H9 (cell line): ENCODE data around the gene CHRND. TPM values are rescaled to one million over a fixed set of nuclear protein-coding genes. Genes with fewer than 3 reads are reported as not detected.

Source experiments
- DNase-seq: peaks from one replicate; pipeline ENCODE4 v3.0.0-alpha.2; 2017
- H2AFZ ChIP-seq: one replicate; pipeline ENCODE4 v1.6.1; 2013; ENCODE audit warnings: mild to moderate bottlenecking, low read length, control low read depth, moderate library complexity
- H2AK5ac ChIP-seq: 2 replicates; pipeline ENCODE4 v1.6.1; 2013; ENCODE audit warnings: low read length, control low read depth, mixed read lengths; ENCODE audit not compliant: insufficient read length
- H2BK120ac ChIP-seq: one replicate; pipeline ENCODE4 v1.6.1; 2013; ENCODE audit warnings: low read depth, mild to moderate bottlenecking, low read length, control low read depth, inconsistent platforms; ENCODE audit not compliant: poor library complexity, severe bottlenecking
- H2BK12ac ChIP-seq: 2 replicates; pipeline ENCODE4 v1.6.1; 2013; ENCODE audit warnings: low read length, control low read depth, mixed read lengths, low read depth; ENCODE audit not compliant: insufficient read length
- H2BK15ac ChIP-seq: 2 replicates; pipeline ENCODE4 v1.6.1; 2013; ENCODE audit warnings: low read depth, low read length, control low read depth
- H2BK20ac ChIP-seq: one replicate; pipeline ENCODE4 v1.6.1; 2013; ENCODE audit warnings: low read depth, mild to moderate bottlenecking, low read length, control low read depth, inconsistent platforms; ENCODE audit not compliant: poor library complexity, severe bottlenecking
- H2BK5ac ChIP-seq: 2 replicates; pipeline ENCODE4 v1.6.1; 2013; ENCODE audit warnings: low read length, control low read depth, mixed read lengths; ENCODE audit not compliant: insufficient read length
- H3K14ac ChIP-seq: 2 replicates; pipeline ENCODE4 v1.6.1; 2013; ENCODE audit warnings: low read length, control low read depth; ENCODE audit not compliant: insufficient read depth
- H3K18ac ChIP-seq: 2 replicates; pipeline ENCODE4 v1.6.1; 2013; ENCODE audit warnings: low read depth, mild to moderate bottlenecking, mixed read lengths, low read length, control low read depth; ENCODE audit not compliant: insufficient read length
- H3K23ac ChIP-seq: 2 replicates; pipeline ENCODE4 v1.6.1; 2013; ENCODE audit warnings: low read length, control low read depth, mixed read lengths, low read depth; ENCODE audit not compliant: insufficient read length
- H3K23me2 ChIP-seq: 2 replicates; pipeline ENCODE4 v1.6.1; 2013; ENCODE audit warnings: low read depth, mild to moderate bottlenecking, mixed read lengths, low read length, control low read depth; ENCODE audit not compliant: insufficient read length, poor library complexity, severe bottlenecking
- H3K27ac ChIP-seq: 2 replicates; pipeline ENCODE4 v1.5.1; 2013; ENCODE audit warnings: low read length, control low read depth, mixed read lengths, low read depth; ENCODE audit not compliant: insufficient read length
- H3K27me3 ChIP-seq: 2 replicates; pipeline ENCODE4 v1.6.1; 2013; ENCODE audit warnings: low read length, control low read depth, inconsistent platforms; ENCODE audit not compliant: insufficient read depth
- H3K4ac ChIP-seq: 2 replicates; pipeline ENCODE4 v1.6.1; 2013; ENCODE audit warnings: low read depth, mild to moderate bottlenecking, control low read depth, inconsistent platforms, low read length, moderate library complexity
- H3K4me1 ChIP-seq: 2 replicates; pipeline ENCODE4 v1.6.1; 2013; ENCODE audit warnings: low read length, control low read depth, inconsistent platforms; ENCODE audit not compliant: insufficient read depth
- H3K4me2 ChIP-seq: 2 replicates; pipeline ENCODE4 v1.6.1; 2013; ENCODE audit warnings: low read length, control low read depth, mixed read lengths; ENCODE audit not compliant: insufficient read length, insufficient read depth
- H3K56ac ChIP-seq: 2 replicates; pipeline ENCODE4 v1.6.1; 2013; ENCODE audit warnings: low read depth, mild to moderate bottlenecking, mixed read lengths, low read length, control low read depth; ENCODE audit not compliant: insufficient read length
- H3K79me1 ChIP-seq: 2 replicates; pipeline ENCODE4 v1.6.1; 2013; ENCODE audit warnings: low read depth, mild to moderate bottlenecking, moderate library complexity, low read length, control low read depth, inconsistent platforms; ENCODE audit not compliant: insufficient read depth, poor library complexity, severe bottlenecking
- H3K79me2 ChIP-seq: 2 replicates; pipeline ENCODE4 v1.6.1; 2013; ENCODE audit warnings: low read length, control low read depth, inconsistent platforms; ENCODE audit not compliant: insufficient read depth
- H3K9ac ChIP-seq: 2 replicates; pipeline ENCODE4 v1.6.1; 2013; ENCODE audit warnings: low read length, control low read depth, mixed read lengths; ENCODE audit not compliant: insufficient read length; ENCODE audit errors: extremely low read depth
- H3K9me3 ChIP-seq: one replicate; pipeline ENCODE4 v1.6.1; 2013; ENCODE audit warnings: low read depth, low read length, inconsistent platforms; ENCODE audit not compliant: control insufficient read depth
- H3T11ph ChIP-seq: one replicate; pipeline ENCODE4 v1.6.1; 2013; ENCODE audit warnings: mild to moderate bottlenecking, low read length, control low read depth, inconsistent platforms
- H4K20me1 ChIP-seq: one replicate; pipeline ENCODE4 v1.6.1; 2013; ENCODE audit not compliant: control insufficient read depth, insufficient read length, insufficient read depth
- H4K5ac ChIP-seq: 2 replicates; pipeline ENCODE4 v1.6.1; 2013; ENCODE audit warnings: low read depth, mild to moderate bottlenecking, mixed read lengths, low read length, control low read depth; ENCODE audit not compliant: insufficient read length
- H4K8ac ChIP-seq: replicated peaks from 2 replicates; pipeline ENCODE4 v1.6.1; 2013; ENCODE audit warnings: low read length, control low read depth, mixed read lengths, low read depth; ENCODE audit not compliant: insufficient read length
- H4K91ac ChIP-seq: 2 replicates; pipeline ENCODE4 v1.6.1; 2013; ENCODE audit warnings: low read depth, mild to moderate bottlenecking, moderate library complexity, mixed read lengths, low read length, control low read depth; ENCODE audit not compliant: insufficient read length
- H3K27ac Mint-ChIP-seq, 3 experiments: 2 replicates in 2 of 3; 3 replicates in 1 of 3; pipeline ENCODE4 v1.8.0; 2020 to 2021; ENCODE audit warnings: mixed read lengths in 3 of 3, mild to moderate bottlenecking in 1 of 3, moderate library complexity in 1 of 3
- H3K27me3 Mint-ChIP-seq: 2 replicates; pipeline ENCODE4 v1.8.0; 2021; ENCODE audit warnings: low read depth, mild to moderate bottlenecking, moderate library complexity, mixed read lengths
- H3K36me3 Mint-ChIP-seq, 3 experiments: 2 replicates in 2 of 3; 3 replicates in 1 of 3; pipeline ENCODE4 v1.8.0; 2020 to 2021; ENCODE audit warnings: low read depth in 3 of 3, mixed read lengths in 3 of 3; ENCODE audit not compliant: insufficient read depth in 1 of 3
- H3K4me1 Mint-ChIP-seq, 2 experiments: 2 replicates each; pipeline ENCODE4 v1.8.0; 2020; ENCODE audit warnings: mixed read lengths in 2 of 2
- H3K4me3 Mint-ChIP-seq, 2 experiments: 2 replicates in 1 of 2; 3 replicates in 1 of 2; pipeline ENCODE4 v1.8.0; 2020 to 2021; ENCODE audit warnings: mild to moderate bottlenecking in 2 of 2, mixed read lengths in 2 of 2, moderate library complexity in 1 of 2
- H3K9me3 Mint-ChIP-seq, 2 experiments: 2 replicates in 1 of 2; 3 replicates in 1 of 2; pipeline ENCODE4 v1.8.0; 2020; ENCODE audit warnings: mild to moderate bottlenecking in 2 of 2, mixed read lengths in 2 of 2, moderate library complexity in 1 of 2
- WGBS: extraction: QIAGEN DNeasy Blood & Tissue Kit; methylation state at CpG from one replicate; pipeline ENCODE4 v1.1.7; 2013; ENCODE audit warnings: missing lambda C conversion rate, low lambda C conversion rate, mixed read lengths; ENCODE audit not compliant: insufficient read length; ENCODE audit errors: extremely low coverage; 5-methylcytosine and 5-hydroxymethylcytosine counted together
- total RNA-seq: library from RNA; stranded (reverse); gene quantifications from 2 replicates; pipeline ENCODE4 v1.2.1, GENCODE V29; 2021
- TF ChIP-seq, protein P1 (sequence below): fragments of 200-600 bp; sonication (generic); conservative IDR thresholded peaks from 3 replicates; pipeline ENCODE4 v1.8.0; 2021; ENCODE audit warnings: antibody characterized with exemption, mild to moderate bottlenecking

Gene CHRND
- total RNA-seq, 1 experiment from 2014 or later = not detected

GRCh38 chr2:232496501-232497270 lies 29.3 kb upstream of the CHRND start:
- Histone ChIP-seq H3K79me1 (no peaks in the 10 kb centered on the region), H4K5ac (no peak overlapping the region), H3T11ph (no peak overlapping the region), H2BK15ac (no peak overlapping the region), H3K9me3 (no peaks in the 10 kb centered on the region), H3K14ac (no peak overlapping the region), H3K18ac (no peak overlapping the region), H2BK20ac (no peak overlapping the region), H4K8ac (no peak overlapping the region), H2AFZ (no peak overlapping the region), H3K4me2 (no peak overlapping the region), H2BK5ac (no peak overlapping the region), H2BK120ac (no peak overlapping the region), H3K27me3 (no peaks in the 10 kb centered on the region; the same call in 1 of the 2 replicates), H2BK12ac (no peak overlapping the region), H3K23ac (no peak overlapping the region), H4K91ac (no peak overlapping the region), H3K9ac (no peak overlapping the region), H3K79me2 (no peaks in the 10 kb centered on the region), H2AK5ac (no peak overlapping the region), H4K20me1 (no peaks in the 10 kb centered on the region), H3K23me2 (no peaks in the 10 kb centered on the region), H3K4me1 (no peaks in the 10 kb centered on the region), H3K27ac (no peak overlapping the region), H3K4ac (no peak overlapping the region), H3K56ac (no peak overlapping the region)
- Mint-ChIP-seq H3K4me3 (no peak overlapping the region; a peak in 1 of 5 replicates), H3K27ac (no peak overlapping the region), H3K27me3 (peaks cover 40% of the 10 kb centered on the region), H3K4me1 (peaks cover 8 to 43% of the 10 kb centered on the region in 2 experiments), H3K36me3 (no peaks in the 10 kb centered on the region; a peak in 1 of 7 replicates), H3K9me3 (no peaks in the 10 kb centered on the region)
- TF ChIP-seq, protein P1, sequence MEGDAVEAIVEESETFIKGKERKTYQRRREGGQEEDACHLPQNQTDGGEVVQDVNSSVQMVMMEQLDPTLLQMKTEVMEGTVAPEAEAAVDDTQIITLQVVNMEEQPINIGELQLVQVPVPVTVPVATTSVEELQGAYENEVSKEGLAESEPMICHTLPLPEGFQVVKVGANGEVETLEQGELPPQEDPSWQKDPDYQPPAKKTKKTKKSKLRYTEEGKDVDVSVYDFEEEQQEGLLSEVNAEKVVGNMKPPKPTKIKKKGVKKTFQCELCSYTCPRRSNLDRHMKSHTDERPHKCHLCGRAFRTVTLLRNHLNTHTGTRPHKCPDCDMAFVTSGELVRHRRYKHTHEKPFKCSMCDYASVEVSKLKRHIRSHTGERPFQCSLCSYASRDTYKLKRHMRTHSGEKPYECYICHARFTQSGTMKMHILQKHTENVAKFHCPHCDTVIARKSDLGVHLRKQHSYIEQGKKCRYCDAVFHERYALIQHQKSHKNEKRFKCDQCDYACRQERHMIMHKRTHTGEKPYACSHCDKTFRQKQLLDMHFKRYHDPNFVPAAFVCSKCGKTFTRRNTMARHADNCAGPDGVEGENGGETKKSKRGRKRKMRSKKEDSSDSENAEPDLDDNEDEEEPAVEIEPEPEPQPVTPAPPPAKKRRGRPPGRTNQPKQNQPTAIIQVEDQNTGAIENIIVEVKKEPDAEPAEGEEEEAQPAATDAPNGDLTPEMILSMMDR = no peak
- DNase-seq = no peak
- no CpG with 5 or more reads among the region's 20 CpGs for WGBS
